NCI-H2107 treated with DMSO at 0.1 percent for 48 hours (cell line): ENCODE results near the gene HYKK.
A peak's percentile ranks its signal among the peaks of the same experiment; 100 is the strongest.
"Not testable (repeated sequence)": the region's sequence is repeated elsewhere in the genome, so short reads cannot be mapped to it uniquely, and the experiment has no call there.

ENCODE experiments used
- DNase-seq: peaks from one replicate; lab custom pipeline; 2025; ENCODE audit not compliant: unreplicated experiment; lab: John Stamatoyannopoulos, UW

Gene HYKK, protein sequence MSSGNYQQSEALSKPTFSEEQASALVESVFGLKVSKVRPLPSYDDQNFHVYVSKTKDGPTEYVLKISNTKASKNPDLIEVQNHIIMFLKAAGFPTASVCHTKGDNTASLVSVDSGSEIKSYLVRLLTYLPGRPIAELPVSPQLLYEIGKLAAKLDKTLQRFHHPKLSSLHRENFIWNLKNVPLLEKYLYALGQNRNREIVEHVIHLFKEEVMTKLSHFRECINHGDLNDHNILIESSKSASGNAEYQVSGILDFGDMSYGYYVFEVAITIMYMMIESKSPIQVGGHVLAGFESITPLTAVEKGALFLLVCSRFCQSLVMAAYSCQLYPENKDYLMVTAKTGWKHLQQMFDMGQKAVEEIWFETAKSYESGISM

DNA sequence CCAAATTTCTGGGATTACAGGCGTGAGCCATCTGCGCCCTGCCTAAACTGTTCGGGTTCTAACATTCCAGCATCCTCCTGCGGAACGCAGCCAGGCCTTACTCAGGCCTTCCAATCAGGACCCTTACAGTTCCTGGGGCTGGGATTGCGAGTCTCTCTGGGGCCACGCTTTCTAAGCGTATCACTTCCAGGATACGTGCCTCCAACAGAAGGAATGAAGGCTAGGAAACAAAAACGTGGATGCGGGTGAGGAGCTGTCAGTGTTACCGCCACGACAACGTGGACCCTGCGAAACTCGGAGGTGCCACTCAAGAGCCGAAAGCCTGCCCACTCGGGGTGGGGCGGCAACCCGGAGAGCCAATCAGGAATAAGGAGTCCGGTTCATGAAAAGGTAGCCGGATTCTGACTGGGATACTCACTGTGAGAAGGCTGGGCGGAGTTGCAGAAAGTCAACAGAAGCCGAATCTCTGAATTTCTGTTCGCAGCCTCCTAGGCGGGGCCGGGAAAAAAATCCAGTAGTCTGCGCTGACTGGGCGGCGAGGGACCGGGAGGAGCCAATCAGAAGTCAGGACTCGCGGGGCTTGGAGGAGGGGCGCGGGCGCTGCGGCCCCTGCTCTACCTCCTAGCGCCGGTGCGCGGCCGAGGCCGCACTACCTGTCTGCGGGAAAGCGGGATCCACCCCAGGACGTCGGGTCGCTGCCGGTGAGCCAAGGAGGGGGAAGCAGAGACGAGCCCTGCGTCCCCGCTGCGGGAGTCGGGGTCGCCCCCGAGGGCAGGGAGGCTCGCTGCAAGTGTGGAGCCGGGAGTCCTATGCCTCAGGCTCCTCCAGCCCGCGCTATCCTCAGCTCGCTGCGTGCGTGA is at the start of gene HYKK:
HYKK (plus strand) TSS at position 607 of the 860 bp plus-strand sequence. CDS start 5,512 bp downstream, outside the sequence.
- DNase-seq, result peak; percentile 93

DNA sequence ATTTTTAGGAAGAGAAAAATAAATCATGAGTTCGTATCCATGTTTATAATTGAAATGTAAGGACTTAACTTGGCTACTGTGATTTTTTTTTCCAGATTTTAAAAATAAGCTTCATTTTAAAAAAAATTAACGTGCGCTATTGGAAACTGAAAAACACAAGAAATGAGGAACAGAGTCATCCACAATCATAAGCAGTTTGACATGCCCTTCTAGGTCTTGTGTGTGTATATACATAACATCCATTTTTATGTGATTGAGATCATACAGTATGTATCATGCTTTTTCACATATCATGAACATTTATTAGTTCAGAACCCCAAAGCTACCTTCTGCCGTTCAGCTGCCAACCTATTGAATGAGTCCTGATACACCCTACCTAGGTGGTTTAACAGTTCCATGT is 46.6 kb upstream of the HYKK start:
- DNase-seq, result no peak

DNA sequence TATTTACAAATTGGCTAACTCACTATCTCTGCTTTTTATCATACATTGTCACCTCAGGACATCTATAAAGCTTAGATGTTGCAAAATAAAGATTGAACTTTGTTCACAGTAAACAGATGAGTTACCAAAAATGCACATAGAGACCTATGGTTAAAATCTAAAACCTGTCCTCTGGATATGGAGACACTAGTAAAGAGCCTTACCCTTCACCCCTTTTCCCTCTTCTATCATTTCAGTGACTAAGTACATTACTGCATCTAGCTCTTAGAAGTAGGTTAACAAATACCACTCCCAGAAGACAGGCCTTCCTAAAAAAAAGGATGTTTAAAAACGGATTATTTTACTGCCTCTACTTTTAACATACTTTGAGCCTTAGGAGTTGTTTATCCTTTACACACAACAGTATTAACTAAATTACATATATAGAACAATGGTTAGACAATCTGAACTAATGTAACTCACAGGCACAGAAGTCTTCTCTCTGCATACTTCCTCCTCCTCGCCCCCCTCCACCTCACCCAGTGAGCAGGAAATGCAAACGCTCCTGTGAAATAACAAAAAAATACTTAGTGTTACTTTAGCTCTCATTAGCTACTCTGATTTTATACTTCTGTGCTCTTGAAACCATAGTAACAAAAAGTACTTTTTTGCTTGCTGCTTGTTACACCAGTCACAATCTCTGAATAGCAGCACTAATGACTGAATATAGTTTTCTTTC is 46.0 kb upstream of the HYKK start:
- DNase-seq, result no peak

DNA sequence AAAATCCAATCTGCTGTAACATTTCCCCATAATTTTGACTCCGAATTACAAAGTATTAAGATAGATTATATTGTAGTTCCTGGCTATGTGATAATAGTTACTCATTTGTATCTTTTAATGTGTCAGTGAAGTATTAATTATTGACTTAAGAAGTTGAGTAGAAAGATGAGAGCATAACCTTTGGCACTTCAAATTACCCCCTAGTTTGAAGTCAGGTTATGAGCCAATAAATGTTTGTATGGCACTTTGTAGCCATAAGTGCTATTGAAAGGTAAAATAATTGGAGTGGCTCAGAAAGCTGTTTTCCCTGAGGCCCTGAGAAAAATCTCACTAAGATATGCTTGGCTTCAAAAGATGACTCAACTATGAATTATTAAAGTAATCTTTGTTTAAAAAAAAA is 38.3 kb upstream of the HYKK start:
- DNase-seq, result no peak

DNA sequence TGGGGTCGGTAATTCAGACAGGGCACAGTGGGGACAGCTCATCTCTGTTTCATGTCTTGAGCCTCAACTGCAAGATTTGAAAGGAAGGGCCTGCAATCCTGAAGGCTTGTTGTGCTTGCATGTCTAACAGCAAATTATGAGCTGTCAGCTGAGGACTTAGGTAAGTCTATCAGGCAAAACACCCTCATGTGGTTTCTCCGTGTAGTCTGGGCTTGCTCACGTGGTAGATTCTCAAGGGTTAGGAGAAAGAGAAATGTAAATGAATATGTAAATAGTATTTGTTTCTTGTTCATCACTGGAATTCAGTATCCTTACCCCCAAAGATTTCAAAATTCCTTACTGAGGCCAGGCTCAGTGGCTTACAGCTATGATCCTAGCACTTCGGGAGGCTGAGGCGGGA is 30.1 kb upstream of the HYKK start:
- DNase-seq, result no peak

DNA sequence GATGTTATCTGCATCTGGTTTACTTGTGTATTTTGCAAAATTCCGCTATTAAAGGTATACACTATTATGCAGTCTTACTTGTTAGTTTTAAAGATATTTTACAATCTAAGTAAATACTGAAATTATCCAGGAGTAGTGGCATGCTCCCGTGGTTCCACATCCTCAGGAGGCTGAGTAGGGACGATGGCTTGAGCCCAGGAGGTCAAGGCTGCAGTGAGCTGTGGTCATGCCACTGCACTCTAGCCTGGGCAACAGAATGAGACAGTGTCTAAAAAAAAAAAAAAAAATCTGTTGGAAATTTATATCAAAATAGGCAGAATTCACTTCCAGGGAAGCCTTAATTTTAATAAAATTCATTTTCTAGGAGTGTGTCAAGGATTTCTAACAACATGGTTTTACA is 27.7 kb upstream of the HYKK start:
- no peak for DNase-seq

DNA sequence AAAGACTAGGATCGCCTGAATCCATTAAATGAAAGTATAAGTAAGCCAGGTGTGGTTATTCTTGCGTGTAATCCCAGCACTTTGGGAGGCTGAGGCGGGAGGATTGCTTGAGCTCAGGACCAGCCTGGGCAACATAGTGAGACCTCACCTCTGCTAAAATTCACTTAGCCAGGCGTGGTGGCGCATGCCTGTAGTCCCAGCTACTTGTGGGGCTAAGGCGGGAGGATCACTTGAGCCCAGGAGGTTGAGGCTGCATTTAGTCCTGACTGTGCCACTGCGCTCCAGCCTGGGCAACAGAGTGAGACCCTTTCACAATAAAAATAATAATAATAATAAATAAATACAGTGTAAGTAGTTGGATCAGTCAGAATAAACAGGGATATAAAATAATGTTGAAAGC is 25.5 kb upstream of the HYKK start:
- no peak for DNase-seq

- DNase-seq, result no peak
Observed at GRCh38 chr15:78492872-78493271, 14.5 kb upstream of the HYKK start.

GRCh38 chr15:78501857-78502256 is 5.5 kb upstream of the HYKK start:
- DNase-seq, result no peak

DNA sequence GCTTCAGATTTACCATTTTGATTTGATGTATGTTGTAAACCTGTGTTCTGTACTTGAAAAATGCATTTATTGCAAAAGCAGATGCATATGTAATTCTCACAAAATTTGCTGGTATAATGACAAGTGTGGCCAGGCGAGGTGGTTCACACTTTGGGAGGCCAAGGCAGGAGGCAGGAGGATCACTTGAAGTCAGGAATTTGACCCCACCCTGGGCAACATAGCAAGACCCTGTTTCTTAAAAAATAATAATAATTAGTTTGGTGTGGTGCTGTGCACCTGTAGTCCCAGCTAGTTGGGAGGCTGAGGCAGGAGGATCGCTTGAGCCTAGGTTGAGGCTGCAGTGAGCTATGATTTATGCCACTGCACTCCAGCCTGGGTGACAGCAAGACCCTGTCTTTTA is 4.7 kb upstream of the HYKK start:
- no peak for DNase-seq

- DNase-seq, result no peak
Observed at GRCh38 chr15:78507831-78508160, 419 bp downstream of the HYKK start.

DNA sequence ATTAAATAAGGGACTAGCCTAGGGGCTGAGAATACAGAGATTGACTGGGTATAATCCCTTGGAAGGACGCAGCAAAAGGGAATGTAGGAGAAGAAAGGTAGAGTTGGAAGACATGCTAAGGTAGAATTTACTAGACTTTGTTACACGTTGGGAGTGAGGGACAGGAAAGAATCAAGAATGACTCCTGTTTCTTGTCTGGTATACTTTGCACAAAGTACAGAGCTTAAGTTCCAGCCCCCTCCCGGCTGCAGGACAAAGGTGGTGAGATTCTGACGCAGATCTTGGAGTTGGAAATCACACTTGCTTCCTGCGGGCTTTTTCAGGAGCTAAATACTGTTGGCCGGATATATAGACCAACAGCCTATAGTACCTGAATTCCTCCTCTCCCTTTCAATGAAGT is 895 bp downstream of the HYKK start:
- DNase-seq, result no peak

GRCh38 chr15:78509726-78510312 is 2.4 kb downstream of the HYKK start:
- DNase-seq, result no peak

- not testable (repeated sequence) for DNase-seq
Observed at GRCh38 chr15:78520035-78520434, 12.7 kb downstream of the HYKK start.

- no peak for DNase-seq
Observed at GRCh38 chr15:78524230-78524629, 16.9 kb downstream of the HYKK start.

- DNase-seq, result no peak
Observed at GRCh38 chr15:78527325-78527724, 19.9 kb downstream of the HYKK start.

- DNase-seq, result no peak
Observed at GRCh38 chr15:78533331-78533730, 26.0 kb downstream of the HYKK start.

GRCh38 chr15:78536134-78536533 is 28.8 kb downstream of the HYKK start:
- no peak for DNase-seq

- no peak for DNase-seq
Observed at GRCh38 chr15:78537266-78537905, 30.0 kb downstream of the HYKK start.

GRCh38 chr15:78538358-78538757 is 31.0 kb downstream of the HYKK start:
- DNase-seq, result no peak
